ENCODE data around the gene KBTBD2. TPM values are rescaled to one million over a fixed set of nuclear protein-coding genes. Genes with fewer than 3 reads are reported as not detected.
"Not testable (repeated sequence)": the region's sequence is repeated elsewhere in the genome, so short reads cannot be mapped to it uniquely, and the experiment has no call there.

The KBTBD2 gene
- total RNA-seq, 2 experiments from 2014 or later: 22.4 to 23.0 TPM

GRCh38 chr7:32870298-32870697 lies 21.3 kb downstream of the KBTBD2 start:
- Mint-ChIP-seq H3K27me3 (no peaks in the 10 kb centered on the region), H3K4me3 (no peak overlapping the region), H3K4me1 (ENCODE audit: low read depth) (peaks cover 22% of the 10 kb centered on the region), H3K9me3 (peaks cover 7% of the 10 kb centered on the region), H3K27ac (no peak overlapping the region), H3K36me3 (ENCODE audit: low read depth) (peaks cover 59% of the 10 kb centered on the region)
- ChIA-PET POLR2A (interaction anchor here (1.3 to 1.4 kb wide), 2 partner anchors 20 to 35 kb away, joined by 3 read pairs; no protein-coding TSS in a partner anchor), CTCF (interaction anchor here (6.9 kb wide), 1 partner anchor 24 kb away, joined by 47 read pairs; no protein-coding TSS in a partner anchor)
- ATAC-seq: no peak
- no peak for TF ChIP-seq CTCF (IDR thresholded peaks at IDR 0.05)
- intact Hi-C loops (cut with micrococcal nuclease): no loop called here
- DNase-seq: no peak

GRCh38 chr7:32869716-32870115 lies 21.8 kb downstream of the KBTBD2 start:
- Mint-ChIP-seq H3K9me3 (peaks cover 7% of the 10 kb centered on the region), H3K4me1 (ENCODE audit: low read depth) (peaks cover 20% of the 10 kb centered on the region), H3K4me3 (no peak overlapping the region), H3K36me3 (ENCODE audit: low read depth) (peaks cover 55% of the 10 kb centered on the region), H3K27me3 (no peaks in the 10 kb centered on the region), H3K27ac (no peak overlapping the region)
- CTCF ChIA-PET: no interaction called here
- peak; percentile 48 for ATAC-seq
- no peak for DNase-seq
- intact Hi-C loops (cut with micrococcal nuclease): no loop called here
- POLR2A ChIA-PET: interaction anchor here (1.3 to 1.4 kb wide), 2 partner anchors 21 to 36 kb away, joined by 3 read pairs; no protein-coding TSS in a partner anchor
- no peak for TF ChIP-seq CTCF (IDR thresholded peaks at IDR 0.05)

GRCh38 chr7:32868116-32868515 lies 23.4 kb downstream of the KBTBD2 start:
- DNase-seq: no peak
- no peak for ATAC-seq
- CTCF ChIA-PET: interaction anchor here (1.0 to 5.6 kb wide), 2 partner anchors 21 to 75 kb away, joined by 4 to 41 read pairs; no protein-coding TSS in a partner anchor
- Mint-ChIP-seq H3K36me3 (ENCODE audit: low read depth) (peaks cover 54% of the 10 kb centered on the region), H3K4me3 (no peak overlapping the region), H3K4me1 (ENCODE audit: low read depth) (peaks cover 20% of the 10 kb centered on the region), H3K27ac (no peak overlapping the region), H3K9me3 (peaks cover 7% of the 10 kb centered on the region), H3K27me3 (no peaks in the 10 kb centered on the region)
- POLR2A ChIA-PET: no interaction called here
- no peak for TF ChIP-seq CTCF (IDR thresholded peaks at IDR 0.05)
- intact Hi-C loops (cut with micrococcal nuclease): no loop called here

GRCh38 chr7:32865448-32866030 lies 26.0 kb downstream of the KBTBD2 start:
- CTCF ChIA-PET: interaction anchor here (1.8 to 5.6 kb wide), 2 partner anchors 11 to 19 kb away, joined by 4 to 41 read pairs; no protein-coding TSS in a partner anchor
- intact Hi-C loops (cut with micrococcal nuclease): no loop called here
- POLR2A ChIA-PET: interaction anchor here (1.3 kb wide), 1 partner anchor 10 kb away, joined by 5 read pairs; no protein-coding TSS in a partner anchor
- peaks cover 7% of the 10 kb centered on the region for H3K9me3 Mint-ChIP-seq
- no peak overlapping the region for H3K27ac Mint-ChIP-seq
- ATAC-seq (no peak), DNase-seq (no peak)
- no peak overlapping the region for H3K4me3 Mint-ChIP-seq
- peaks cover 2% of the 10 kb centered on the region for H3K4me1 Mint-ChIP-seq (ENCODE audit: low read depth)
- H3K27me3 Mint-ChIP-seq: no peaks in the 10 kb centered on the region
- peaks cover 40% of the 10 kb centered on the region for H3K36me3 Mint-ChIP-seq (ENCODE audit: low read depth)
- TF ChIP-seq CTCF (IDR thresholded peaks at IDR 0.05): no peak

GRCh38 chr7:32863872-32864271 lies 27.7 kb downstream of the KBTBD2 start:
- ATAC-seq; H3K9me3 Mint-ChIP-seq; H3K4me3 Mint-ChIP-seq; H3K4me1 Mint-ChIP-seq (ENCODE audit: low read depth); DNase-seq; intact Hi-C loops (cut with micrococcal nuclease); H3K27me3 Mint-ChIP-seq; H3K27ac Mint-ChIP-seq: not testable (repeated sequence)
- POLR2A ChIA-PET: interaction anchor here (0.6 kb wide), 1 partner anchor 22 kb away, joined by 3 read pairs; no protein-coding TSS in a partner anchor
- H3K36me3 Mint-ChIP-seq (ENCODE audit: low read depth): peaks cover 25% of the 10 kb centered on the region
- CTCF ChIA-PET: interaction anchor here (5.6 kb wide), 1 partner anchor 17 kb away, joined by 41 read pairs; no protein-coding TSS in a partner anchor

Measured in activated CD8-positive, alpha-beta T cell treated with anti-CD3 and anti-CD28 coated beads for 36 hours (primary cell).